SK-N-SH (cell line): Measurements from ENCODE around the gene MEIS1. TPM values are rescaled to one million over a fixed set of nuclear protein-coding genes. Genes with fewer than 3 reads are reported as not detected.

Source experiments
- CTCF ChIA-PET: fragments of 300-600, 350-600 bp; formaldehyde crosslinking; extraction: SDS; loops from one replicate; lab custom pipeline; 2021; lab: Yijun Ruan, JAX
- POLR2A ChIA-PET: fragments of 350-600 bp; sonication (Branson Sonifier 250); formaldehyde crosslinking; extraction: SDS; loops from one replicate; lab custom pipeline; 2020; ENCODE audit warnings: antibody characterized with exemption, inconsistent platforms; lab: Yijun Ruan, JAX
- DNase-seq: peaks from one replicate; pipeline ENCODE4 v3.0.0; 2012
- H2AFZ ChIP-seq: fragments of 200-600 bp; sonication (generic); 2 replicates; pipeline ENCODE4 v1.8.1; 2016; ENCODE audit warnings: antibody characterized with exemption, mild to moderate bottlenecking, low read depth
- H3F3A ChIP-seq: fragments of 200-600 bp; sonication (generic); replicated peaks from 2 replicates; pipeline ENCODE3; 2016; ENCODE audit warnings: antibody characterized with exemption, mild to moderate bottlenecking; ENCODE audit not compliant: insufficient read depth
- H3K27ac ChIP-seq, 2 experiments: fragments of 200-500 bp in 1 of 2; fragments of 200-600 bp in 1 of 2; sonication (Bioruptor generic) in 1 of 2; sonication (generic), shearing (Covaris generic) in 1 of 2; 2 replicates each; pipeline versions ENCODE4 v1.5.1 to v1.6.1; 2014 to 2016; ENCODE audit warnings: low read depth in 2 of 2, inconsistent platforms in 1 of 2, low read length in 1 of 2, mild to moderate bottlenecking in 1 of 2, mixed read lengths in 1 of 2
- H3K27me3 ChIP-seq: fragments of 200-600 bp; sonication (generic), shearing (Covaris generic); 2 replicates; pipeline ENCODE4 v1.6.1; 2016; ENCODE audit warnings: mixed run types; ENCODE audit not compliant: insufficient read depth
- H3K36me3 ChIP-seq, 2 experiments: fragments of 200-500 bp in 1 of 2; fragments of 200-600 bp in 1 of 2; sonication (Bioruptor generic) in 1 of 2; sonication (generic) in 1 of 2; replicated peaks in 1 of 2; 2 replicates each; pipeline versions ENCODE3 to v1.5.1; 2014 to 2016; ENCODE audit warnings: low read length in 1 of 2, mild to moderate bottlenecking in 1 of 2; ENCODE audit not compliant: insufficient read depth in 2 of 2, control insufficient read depth in 1 of 2
- H3K4me1 ChIP-seq, 2 experiments: fragments of 200-500 bp in 1 of 2; fragments of 200-600 bp in 1 of 2; sonication (Bioruptor generic) in 1 of 2; sonication (generic), shearing (Covaris generic) in 1 of 2; 2 replicates each; pipeline versions ENCODE4 v1.5.1 to v1.6.1; 2014 to 2016; ENCODE audit warnings: low read depth in 1 of 2, low read length in 1 of 2, mixed run types in 1 of 2; ENCODE audit not compliant: insufficient read depth in 2 of 2, control insufficient read depth in 1 of 2
- H3K4me2 ChIP-seq: fragments of 200-600 bp; sonication (generic), shearing (Covaris generic); 2 replicates; pipeline ENCODE4 v1.6.1; 2017; ENCODE audit warnings: mixed run types
- H3K4me3 ChIP-seq, 2 experiments: fragments of 200-500 bp in 1 of 2; fragments of 200-600 bp in 1 of 2; sonication (Bioruptor generic) in 1 of 2; sonication (generic), shearing (Covaris generic) in 1 of 2; 2 replicates each; pipeline versions ENCODE4 v1.5.1 to v1.8.1; 2014 to 2016; ENCODE audit warnings: low read depth in 2 of 2, inconsistent platforms in 1 of 2, low read length in 1 of 2, mild to moderate bottlenecking in 1 of 2, mixed read lengths in 1 of 2, moderate library complexity in 1 of 2
- H3K79me2 ChIP-seq: fragments of 200-600 bp; sonication (generic); 2 replicates; pipeline ENCODE4 v1.8.1; 2017; ENCODE audit warnings: mild to moderate bottlenecking; ENCODE audit not compliant: insufficient read depth
- H3K9ac ChIP-seq: fragments of 200-600 bp; sonication (generic); 2 replicates; pipeline ENCODE4 v1.6.1; 2017; ENCODE audit warnings: mixed run types
- H3K9me2 ChIP-seq: fragments of 200-600 bp; sonication (generic); 2 replicates; pipeline ENCODE4 v1.6.1; 2017; ENCODE audit warnings: mixed run types
- H3K9me3 ChIP-seq: fragments of 200-600 bp; sonication (generic); 2 replicates; pipeline ENCODE4 v1.6.1; 2017; ENCODE audit warnings: mixed run types, mild to moderate bottlenecking, moderate library complexity
- H4K20me1 ChIP-seq: fragments of 200-600 bp; sonication (generic); 2 replicates; pipeline ENCODE4 v1.6.1; 2017; ENCODE audit warnings: mild to moderate bottlenecking, mixed run types; ENCODE audit not compliant: insufficient read depth
- CHD2 ChIP-seq: fragments of 150-350 bp; IDR thresholded peaks from 2 replicates; pipeline ENCODE4 v1.6.1; 2018; ENCODE audit warnings: low read length; ENCODE audit not compliant: partially characterized antibody
- EP300 ChIP-seq, 2 experiments: IDR thresholded peaks; 2 replicates each; pipeline versions ENCODE4 v1.4.0 to v1.6.1; 2012; ENCODE audit warnings: borderline replicate concordance in 1 of 2, low read depth in 1 of 2, low read length in 1 of 2
- EZH2phosphoT487 ChIP-seq: fragments of 200-600 bp; sonication (generic); IDR thresholded peaks from 2 replicates; pipeline ENCODE4 v1.6.1; 2017; ENCODE audit warnings: low read depth, mixed run types, mild to moderate bottlenecking, antibody characterized with exemption, moderate library complexity, borderline replicate concordance
- FOXJ3 ChIP-seq: sonication (generic); formaldehyde crosslinking; IDR thresholded peaks from 2 replicates; pipeline ENCODE4 v1.5.1; 2020; ENCODE audit warnings: mild to moderate bottlenecking, missing genetic modification reagents
- GATA2 ChIP-seq: sonication (generic); formaldehyde crosslinking; IDR thresholded peaks from 2 replicates; pipeline ENCODE4 v1.5.0; 2020; ENCODE audit warnings: mild to moderate bottlenecking, missing genetic modification reagents
- MEF2A ChIP-seq: IDR thresholded peaks from 2 replicates; pipeline ENCODE4 v1.4.0; 2012; ENCODE audit warnings: low read depth, borderline replicate concordance
- NRF1 ChIP-seq: IDR thresholded peaks from 2 replicates; pipeline ENCODE4 v1.6.1; 2012; ENCODE audit warnings: low read depth, mild to moderate bottlenecking, low read length
- POLR2AphosphoS5 ChIP-seq: IDR thresholded peaks from 2 replicates; pipeline ENCODE4 v1.6.1; 2012; ENCODE audit warnings: low read depth, low read length
- RAD21 ChIP-seq: IDR thresholded peaks from 2 replicates; pipeline ENCODE4 v1.6.1; 2012; ENCODE audit warnings: mild to moderate bottlenecking, low read length
- RCOR1 ChIP-seq: fragments of 150-350 bp; IDR thresholded peaks from 2 replicates; pipeline ENCODE4 v1.6.1; 2017; ENCODE audit warnings: antibody characterized with exemption, low read length
- RFX5 ChIP-seq: IDR thresholded peaks from 2 replicates; pipeline ENCODE4 v1.6.1; 2012; ENCODE audit warnings: mild to moderate bottlenecking, improper control_type of control experiment, low read length
- RXRA ChIP-seq: IDR thresholded peaks from 2 replicates; pipeline ENCODE4 v1.4.0; 2012; ENCODE audit warnings: low read depth, mild to moderate bottlenecking, borderline replicate concordance
- SIN3A ChIP-seq: IDR thresholded peaks from 2 replicates; pipeline ENCODE4 v1.6.1; 2012; ENCODE audit warnings: low read depth, mild to moderate bottlenecking, low read length, moderate library complexity, borderline replicate concordance
- SMC3 ChIP-seq: IDR thresholded peaks from 2 replicates; pipeline ENCODE4 v1.6.1; 2012; ENCODE audit warnings: low read depth, low read length, improper control_type of control experiment
- TAF1 ChIP-seq: IDR thresholded peaks from 2 replicates; pipeline ENCODE4 v1.6.1; 2012; ENCODE audit warnings: low read depth, mild to moderate bottlenecking, low read length, moderate library complexity, borderline replicate concordance
- TCF12 ChIP-seq: IDR thresholded peaks from 2 replicates; pipeline ENCODE4 v1.4.0; 2012
- WGBS: methylation state at CpG from one replicate; pipeline ENCODE4 v1.1.6; 2017; ENCODE audit warnings: low lambda C conversion rate; 5-methylcytosine and 5-hydroxymethylcytosine counted together
- polyA plus RNA-seq, 3 experiments: library from polyadenylated mRNA; depleted of rRNA; stranded (reverse); fragments of >200 nt; gene quantifications; 2 replicates each; pipeline ENCODE4 v1.2.3, GENCODE V29; 2012
- TF ChIP-seq, protein P1 (sequence below): IDR thresholded peaks from 2 replicates; pipeline ENCODE4; 2012
- TF ChIP-seq, protein P2 (sequence below): fragments of 150-350 bp; IDR thresholded peaks from 2 replicates; pipeline ENCODE4 v1.6.1; 2016; ENCODE audit warnings: mild to moderate bottlenecking, low read depth, low read length
- TF ChIP-seq, protein P3 (sequence below): fragments of 200-600 bp; sonication (generic); IDR thresholded peaks from 2 replicates; pipeline ENCODE4 v1.6.1; 2017; ENCODE audit warnings: antibody characterized with exemption, mild to moderate bottlenecking, moderate library complexity

Gene MEIS1
- polyA plus RNA-seq, 1 of the 3 experiments (the other 2 are of a cell fraction): 16.9 TPM

DNA sequence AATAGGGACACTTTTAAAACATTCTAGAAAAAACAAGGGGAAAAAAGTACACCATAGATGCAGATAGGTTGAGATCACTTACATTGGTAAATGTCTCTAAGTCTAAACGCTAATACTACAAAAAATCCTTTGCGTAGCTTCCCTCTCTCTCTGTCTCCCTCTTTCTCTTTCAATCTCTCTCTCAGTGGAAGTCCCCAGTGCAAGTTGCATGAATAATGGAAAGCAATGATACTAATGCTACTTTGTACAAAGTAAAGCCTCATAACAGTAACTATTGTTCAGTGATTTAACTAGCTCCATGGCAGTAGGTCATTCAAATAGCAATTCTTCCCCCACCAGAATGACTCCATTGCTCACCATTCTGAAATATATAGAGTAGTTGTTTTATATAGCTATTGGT lies 12.8 kb downstream of the MEIS1 start:
- peaks cover 43% of the 10 kb centered on the region for H3K79me2 ChIP-seq
- POLR2A ChIA-PET: interaction anchor here (1.5 kb wide), 1 partner anchor 9 kb away, joined by 7 read pairs; no protein-coding TSS in a partner anchor
- H3K27me3 ChIP-seq: no peaks in the 10 kb centered on the region
- TF ChIP-seq TAF1 (no peak), RXRA (no peak), FOXJ3 (no peak), SIN3A (no peak), RCOR1 (no peak)
- TF ChIP-seq, protein P1, sequence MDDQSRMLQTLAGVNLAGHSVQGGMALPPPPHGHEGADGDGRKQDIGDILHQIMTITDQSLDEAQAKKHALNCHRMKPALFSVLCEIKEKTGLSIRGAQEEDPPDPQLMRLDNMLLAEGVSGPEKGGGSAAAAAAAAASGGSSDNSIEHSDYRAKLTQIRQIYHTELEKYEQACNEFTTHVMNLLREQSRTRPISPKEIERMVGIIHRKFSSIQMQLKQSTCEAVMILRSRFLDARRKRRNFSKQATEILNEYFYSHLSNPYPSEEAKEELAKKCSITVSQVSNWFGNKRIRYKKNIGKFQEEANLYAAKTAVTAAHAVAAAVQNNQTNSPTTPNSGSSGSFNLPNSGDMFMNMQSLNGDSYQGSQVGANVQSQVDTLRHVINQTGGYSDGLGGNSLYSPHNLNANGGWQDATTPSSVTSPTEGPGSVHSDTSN: no peak
- TF ChIP-seq, protein P2, sequence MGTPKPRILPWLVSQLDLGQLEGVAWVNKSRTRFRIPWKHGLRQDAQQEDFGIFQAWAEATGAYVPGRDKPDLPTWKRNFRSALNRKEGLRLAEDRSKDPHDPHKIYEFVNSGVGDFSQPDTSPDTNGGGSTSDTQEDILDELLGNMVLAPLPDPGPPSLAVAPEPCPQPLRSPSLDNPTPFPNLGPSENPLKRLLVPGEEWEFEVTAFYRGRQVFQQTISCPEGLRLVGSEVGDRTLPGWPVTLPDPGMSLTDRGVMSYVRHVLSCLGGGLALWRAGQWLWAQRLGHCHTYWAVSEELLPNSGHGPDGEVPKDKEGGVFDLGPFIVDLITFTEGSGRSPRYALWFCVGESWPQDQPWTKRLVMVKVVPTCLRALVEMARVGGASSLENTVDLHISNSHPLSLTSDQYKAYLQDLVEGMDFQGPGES: no peak
- no peaks in the 10 kb centered on the region for H3K9me3 ChIP-seq
- no peak overlapping the region for H2AFZ ChIP-seq
- CTCF ChIA-PET: interaction anchor here (0.6 to 1.8 kb wide), 3 partner anchors 128 to 1393 kb away, joined by 3 to 6 read pairs (median 3); no protein-coding TSS in a partner anchor
- peaks cover 71 to 83% of the 10 kb centered on the region in 2 experiments for H3K36me3 ChIP-seq
- no peak overlapping the region for H3K27ac ChIP-seq
- H3F3A ChIP-seq: peaks cover 9% of the 10 kb centered on the region
- no peak for DNase-seq
- H3K9ac ChIP-seq: no peak overlapping the region
- peaks cover 2 to 4% of the 10 kb centered on the region in 2 experiments; a peak in 3 of 4 replicates for H3K4me1 ChIP-seq
- no peak overlapping the region for H3K4me2 ChIP-seq
- no peak overlapping the region for H3K4me3 ChIP-seq
- WGBS: 90% methylated on average over 2 of the region's 2 CpGs
- no peaks in the 10 kb centered on the region for H3K9me2 ChIP-seq
- no peaks in the 10 kb centered on the region; the same call in 1 of the 2 replicates for H4K20me1 ChIP-seq

DNA sequence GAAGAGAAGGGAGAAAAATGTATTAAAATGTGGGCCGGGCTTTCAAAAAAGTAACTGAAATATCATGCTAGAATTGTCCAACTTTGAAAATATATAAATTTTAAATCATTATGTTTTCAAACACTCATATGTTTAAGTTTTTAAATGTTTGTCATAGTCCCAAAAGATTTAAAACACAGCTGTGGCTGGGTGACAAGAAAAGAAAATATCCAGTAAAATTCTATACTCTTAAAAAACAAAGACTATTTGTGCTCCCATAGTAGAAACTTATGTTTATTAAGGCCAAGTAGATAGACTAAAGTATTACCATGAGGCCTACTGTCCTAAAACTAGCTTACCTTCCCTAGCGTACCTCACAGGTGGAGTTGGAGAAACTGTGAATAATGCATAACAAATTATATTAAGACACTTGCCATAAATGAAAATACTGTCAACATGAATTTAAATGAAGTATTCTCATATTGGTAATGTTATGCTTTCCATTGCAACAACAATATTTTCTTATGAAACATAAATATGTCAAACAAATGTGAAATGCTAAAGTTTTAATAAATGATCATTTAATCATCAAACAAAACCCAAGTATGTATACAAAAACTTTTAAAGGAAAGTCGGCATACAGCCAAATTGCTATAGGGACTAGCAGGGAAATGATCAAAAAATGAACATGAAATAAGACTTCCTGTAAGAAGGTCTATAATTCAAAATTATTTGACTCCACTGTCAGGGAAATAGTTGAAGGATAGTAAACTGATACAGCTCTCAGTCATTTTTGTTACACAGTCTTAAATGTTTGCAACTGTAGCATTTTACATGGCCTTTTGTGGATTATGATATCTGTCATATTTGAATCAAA lies 13.4 kb downstream of the MEIS1 start:
- CTCF ChIA-PET: interaction anchor here (1.1 to 1.8 kb wide), 2 partner anchors 127 to 138 kb away, joined by 3 to 6 read pairs; no protein-coding TSS in a partner anchor
- no peaks in the 10 kb centered on the region for H3K27me3 ChIP-seq
- WGBS: 96% methylated on average over 3 of the region's 3 CpGs
- H3K4me3 ChIP-seq: no peak overlapping the region
- H3K27ac ChIP-seq: no peak overlapping the region
- H3K79me2 ChIP-seq: peaks cover 50% of the 10 kb centered on the region
- H3K4me2 ChIP-seq: no peak overlapping the region
- TF ChIP-seq RFX5 (no peak), EZH2phosphoT487 (no peak), NRF1 (no peak), RAD21 (no peak), TCF12 (no peak), SMC3 (no peak), CHD2 (no peak), MEF2A (no peak), TAF1 (no peak), FOXJ3 (no peak), SIN3A (no peak), POLR2AphosphoS5 (no peak), GATA2 (CRISPR knock-in tag) (no peak), RXRA (no peak), EP300 (IDR thresholded peaks at IDR 0.05; ENCODE audit: borderline replicate concordance in 1 of 2, low read depth in 1 of 2, low read length in 1 of 2) (no peak)
- TF ChIP-seq, protein P3, sequence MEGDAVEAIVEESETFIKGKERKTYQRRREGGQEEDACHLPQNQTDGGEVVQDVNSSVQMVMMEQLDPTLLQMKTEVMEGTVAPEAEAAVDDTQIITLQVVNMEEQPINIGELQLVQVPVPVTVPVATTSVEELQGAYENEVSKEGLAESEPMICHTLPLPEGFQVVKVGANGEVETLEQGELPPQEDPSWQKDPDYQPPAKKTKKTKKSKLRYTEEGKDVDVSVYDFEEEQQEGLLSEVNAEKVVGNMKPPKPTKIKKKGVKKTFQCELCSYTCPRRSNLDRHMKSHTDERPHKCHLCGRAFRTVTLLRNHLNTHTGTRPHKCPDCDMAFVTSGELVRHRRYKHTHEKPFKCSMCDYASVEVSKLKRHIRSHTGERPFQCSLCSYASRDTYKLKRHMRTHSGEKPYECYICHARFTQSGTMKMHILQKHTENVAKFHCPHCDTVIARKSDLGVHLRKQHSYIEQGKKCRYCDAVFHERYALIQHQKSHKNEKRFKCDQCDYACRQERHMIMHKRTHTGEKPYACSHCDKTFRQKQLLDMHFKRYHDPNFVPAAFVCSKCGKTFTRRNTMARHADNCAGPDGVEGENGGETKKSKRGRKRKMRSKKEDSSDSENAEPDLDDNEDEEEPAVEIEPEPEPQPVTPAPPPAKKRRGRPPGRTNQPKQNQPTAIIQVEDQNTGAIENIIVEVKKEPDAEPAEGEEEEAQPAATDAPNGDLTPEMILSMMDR: no peak
- TF ChIP-seq, protein P1: no peak
- TF ChIP-seq, all 33 proteins: peak for 0
- DNase-seq: no peak
- Histone ChIP-seq H3K4me1 (peaks cover 4 to 5% of the 10 kb centered on the region in 2 experiments; a peak in 3 of 4 replicates), H4K20me1 (peaks cover 3% of the 10 kb centered on the region; the same call in 1 of the 2 replicates), H3K36me3 (peaks cover 72 to 81% of the 10 kb centered on the region in 2 experiments), H3F3A (peaks cover 9% of the 10 kb centered on the region), H2AFZ (no peak overlapping the region), H3K9ac (no peak overlapping the region), H3K9me2 (no peaks in the 10 kb centered on the region), H3K9me3 (no peaks in the 10 kb centered on the region)
- POLR2A ChIA-PET: interaction anchor here (1.5 kb wide), 1 partner anchor 9 kb away, joined by 7 read pairs; no protein-coding TSS in a partner anchor
